ENCODE measurements around the gene SNPH.

SNPH gene

GRCh38 chr20:1265226-1265915 is 723 bp upstream of the SNPH start:
- no peak for DNase-seq

- DNase-seq: no peak
These were observed 253 bp upstream of the SNPH start for GRCh38 chr20:1265916-1266166.

- DNase-seq: no peak
These were observed 1.1 kb downstream of the SNPH start for GRCh38 chr20:1267161-1267560.

- DNase-seq: no peak
These were observed 1.8 kb downstream of the SNPH start for GRCh38 chr20:1267809-1268374.

GRCh38 chr20:1269235-1269634 is 3.1 kb downstream of the SNPH start:
- DNase-seq: no peak

- no peak for DNase-seq
These were observed 3.8 kb downstream of the SNPH start for GRCh38 chr20:1269850-1270249.

GRCh38 chr20:1272368-1273100 is 6.4 kb downstream of the SNPH start:
- no peak for DNase-seq

- DNase-seq: no peak
These were observed 7.3 kb downstream of the SNPH start for GRCh38 chr20:1273366-1273765.

GRCh38 chr20:1274485-1275311 is 8.6 kb downstream of the SNPH start:
- no peak for DNase-seq

GRCh38 chr20:1275919-1276318 is 9.8 kb downstream of the SNPH start:
- no peak for DNase-seq

GRCh38 chr20:1277529-1278322 is 11.6 kb downstream of the SNPH start:
- no peak for DNase-seq

- DNase-seq: no peak
These were observed 12.9 kb downstream of the SNPH start for GRCh38 chr20:1278993-1279392.

GRCh38 chr20:1280195-1281102 is 14.4 kb downstream of the SNPH start:
- DNase-seq: no peak

- no peak for DNase-seq
These were observed 15.4 kb downstream of the SNPH start for GRCh38 chr20:1281279-1282057.

- no peak for DNase-seq
These were observed 16.9 kb downstream of the SNPH start for GRCh38 chr20:1282966-1283365.

- no peak for DNase-seq
These were observed 17.7 kb downstream of the SNPH start for GRCh38 chr20:1283522-1284510.

- no peak for DNase-seq
These were observed 20.4 kb downstream of the SNPH start for GRCh38 chr20:1286267-1287024.

GRCh38 chr20:1287306-1287705 is 21.2 kb downstream of the SNPH start:
- DNase-seq: no peak

All from GOT3 (cell line).